ENCODE data around the gene HOXA6.

Gene HOXA6

DNA sequence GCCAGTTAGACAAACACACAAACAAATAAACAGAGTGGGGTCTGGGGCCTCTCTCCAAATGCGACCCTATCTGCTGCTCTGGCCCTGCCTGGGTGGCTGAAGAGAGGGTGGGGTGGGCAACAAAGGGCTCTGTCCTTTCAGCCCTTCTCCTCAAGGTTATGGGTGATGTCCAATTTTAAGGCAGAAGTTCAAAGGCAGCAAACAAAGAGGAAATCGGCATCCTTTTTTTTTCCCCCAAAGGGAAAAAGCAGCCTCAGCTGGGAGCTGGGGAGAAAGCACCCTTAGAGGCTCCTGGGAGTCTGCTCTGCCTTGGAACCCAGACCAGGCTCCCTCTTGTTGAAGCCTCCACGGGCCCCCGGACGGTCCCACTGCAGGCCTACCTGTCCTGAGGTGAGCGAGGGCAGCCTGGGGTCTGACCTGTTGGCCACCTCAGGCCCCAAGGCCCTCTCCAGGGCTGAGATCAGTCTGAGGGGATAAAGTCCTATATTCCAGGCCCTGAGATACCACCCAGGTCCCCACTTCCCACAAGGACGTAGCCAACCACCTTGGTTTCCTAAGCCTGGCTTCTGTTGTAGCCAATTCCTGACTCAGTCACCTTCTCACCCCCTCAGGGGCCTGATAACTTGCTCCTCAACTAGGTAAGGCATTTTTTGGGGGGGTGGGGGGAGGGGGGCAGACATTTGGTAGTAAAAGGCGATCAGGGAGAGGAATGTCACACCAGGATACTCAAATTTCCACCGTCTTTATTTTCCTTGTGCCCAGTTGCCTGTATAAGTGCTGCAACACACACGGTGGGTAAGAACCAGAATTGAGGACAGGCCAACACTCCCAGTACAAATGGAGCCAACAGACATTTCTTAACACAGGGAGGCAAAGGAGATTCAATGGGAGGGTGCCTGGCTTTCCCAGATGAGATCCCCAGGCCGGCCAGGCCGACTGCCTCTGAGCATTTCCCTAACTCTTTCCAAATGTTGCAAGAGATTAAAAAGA is 33.2 kb upstream of the HOXA6 start:
- Mint-ChIP-seq H3K4me3 (peak overlapping the region in 1 of 2 donors; percentile 50), H3K27me3 (peaks cover 57 to 93% of the 10 kb centered on the region in 2 donors), H3K36me3 (ENCODE audit: insufficient read depth) (peaks cover 36% of the 10 kb centered on the region), H3K4me1 (ENCODE audit: low read depth in 2 of 2) (peaks cover 16 to 21% of the 10 kb centered on the region in 2 donors), H3K9me3 (no peaks in the 10 kb centered on the region), H3K27ac (no peak overlapping the region)
- no peak for ATAC-seq (replicated peaks)
- no peak for DNase-seq

GRCh38 chr7:27179503-27180430 is 32.2 kb upstream of the HOXA6 start:
- Mint-ChIP-seq H3K27ac (no peak overlapping the region), H3K4me1 (ENCODE audit: low read depth in 2 of 2) (peaks cover 9 to 12% of the 10 kb centered on the region in 2 donors), H3K4me3 (peak overlapping the region in 1 of 2 donors; percentile 50), H3K27me3 (peaks cover 56 to 93% of the 10 kb centered on the region in 2 donors), H3K9me3 (no peaks in the 10 kb centered on the region), H3K36me3 (ENCODE audit: insufficient read depth) (peaks cover 28% of the 10 kb centered on the region)
- peak; percentile 82 for ATAC-seq (replicated peaks)
- DNase-seq, result peak; percentile 52 to 64 (median 57)

GRCh38 chr7:27179030-27179429 is 31.5 kb upstream of the HOXA6 start:
- H3K27ac Mint-ChIP-seq, result no peak overlapping the region
- peaks cover 21% of the 10 kb centered on the region for H3K36me3 Mint-ChIP-seq (ENCODE audit: insufficient read depth)
- peaks cover 7 to 11% of the 10 kb centered on the region in 2 donors for H3K4me1 Mint-ChIP-seq (ENCODE audit: low read depth in 2 of 2)
- no peak overlapping the region for H3K4me3 Mint-ChIP-seq
- no peak for DNase-seq
- ATAC-seq (replicated peaks), result no peak
- peaks cover 55 to 93% of the 10 kb centered on the region in 2 donors for H3K27me3 Mint-ChIP-seq
- H3K9me3 Mint-ChIP-seq, result no peaks in the 10 kb centered on the region

DNA sequence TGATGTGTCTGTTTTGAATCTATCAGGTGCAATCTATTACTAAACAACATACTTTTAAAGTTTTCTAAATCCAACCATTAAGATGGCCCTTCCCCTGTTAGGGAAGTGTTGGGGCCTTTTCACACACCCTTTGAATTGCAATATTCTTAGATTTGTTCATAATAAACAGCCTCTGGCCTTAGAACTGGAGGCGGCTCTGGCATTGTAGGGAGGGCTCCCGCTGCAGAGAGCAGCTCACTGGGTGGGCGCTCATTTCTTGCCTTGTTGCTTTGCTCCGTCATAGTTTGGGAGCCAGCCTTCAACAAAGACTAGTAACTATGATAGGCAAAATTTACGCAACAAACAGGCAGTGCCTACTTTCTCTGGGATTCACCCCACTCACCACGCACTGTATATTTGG is 30.8 kb upstream of the HOXA6 start:
- Mint-ChIP-seq H3K9me3 (no peaks in the 10 kb centered on the region), H3K4me3 (no peak overlapping the region), H3K36me3 (ENCODE audit: insufficient read depth) (peaks cover 14% of the 10 kb centered on the region), H3K27ac (no peak overlapping the region), H3K27me3 (peaks cover 55 to 90% of the 10 kb centered on the region in 2 donors), H3K4me1 (ENCODE audit: low read depth in 2 of 2) (peaks cover 5 to 7% of the 10 kb centered on the region in 2 donors)
- ATAC-seq (replicated peaks), result no peak
- DNase-seq, result no peak

- Mint-ChIP-seq H3K27me3 (peaks cover 53 to 85% of the 10 kb centered on the region in 2 donors), H3K4me3 (no peak overlapping the region), H3K4me1 (ENCODE audit: low read depth in 2 of 2) (peaks cover 5 to 7% of the 10 kb centered on the region in 2 donors), H3K36me3 (ENCODE audit: insufficient read depth) (peaks cover 9% of the 10 kb centered on the region), H3K9me3 (no peaks in the 10 kb centered on the region), H3K27ac (no peak overlapping the region)
- ATAC-seq (replicated peaks) (no peak), DNase-seq (no peak)
Measured at GRCh38 chr7:27177795-27178320, 30.3 kb upstream of the HOXA6 start.

DNA sequence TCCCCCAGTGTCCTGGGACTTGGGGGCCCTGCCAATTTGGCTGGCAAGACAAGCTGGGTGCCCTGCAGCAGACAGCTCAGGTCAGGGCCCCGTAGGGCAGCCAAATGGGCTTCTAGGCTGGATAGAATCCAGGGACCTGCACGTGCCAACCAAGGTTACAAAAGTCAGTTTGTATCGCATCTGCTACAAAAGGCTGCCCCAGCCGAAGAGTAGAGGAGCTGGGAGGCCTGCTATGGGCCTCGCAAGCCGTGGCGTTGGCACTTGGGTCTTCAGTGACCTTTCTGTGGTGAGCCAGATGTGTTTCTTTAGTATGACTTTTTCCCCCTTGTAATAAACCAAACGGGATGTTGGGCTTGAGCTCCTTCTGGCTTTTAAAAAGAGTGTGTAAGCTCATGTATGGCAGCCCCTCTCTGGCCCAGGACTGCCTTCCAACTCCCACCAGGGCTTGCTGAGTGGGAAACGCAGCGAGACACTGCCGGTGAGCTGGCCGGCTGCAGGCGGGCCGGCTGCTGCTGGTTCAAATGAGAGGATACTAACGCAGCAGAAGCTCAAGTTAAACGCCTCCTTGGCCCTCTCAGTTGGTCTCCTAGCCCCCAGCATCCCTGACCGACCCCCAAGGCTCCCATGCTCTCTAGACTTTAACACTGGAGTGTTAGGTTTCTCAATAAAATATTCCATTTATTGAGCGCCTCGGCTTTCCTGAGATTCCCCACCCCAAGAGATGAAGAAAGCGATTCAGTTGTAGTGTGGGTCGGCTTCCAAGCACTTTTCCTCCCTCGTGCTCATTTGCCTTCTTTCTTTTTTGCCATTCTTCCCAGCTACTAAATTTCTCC is 29.6 kb upstream of the HOXA6 start:
- no peak overlapping the region for H3K27ac Mint-ChIP-seq
- H3K27me3 Mint-ChIP-seq, result peaks cover 51 to 85% of the 10 kb centered on the region in 2 donors
- peaks cover 12% of the 10 kb centered on the region for H3K36me3 Mint-ChIP-seq (ENCODE audit: insufficient read depth)
- H3K9me3 Mint-ChIP-seq, result no peaks in the 10 kb centered on the region
- peaks cover 8 to 12% of the 10 kb centered on the region in 2 donors for H3K4me1 Mint-ChIP-seq (ENCODE audit: low read depth in 2 of 2)
- H3K4me3 Mint-ChIP-seq, result no peak overlapping the region
- DNase-seq (no peak), ATAC-seq (replicated peaks) (no peak)

DNA sequence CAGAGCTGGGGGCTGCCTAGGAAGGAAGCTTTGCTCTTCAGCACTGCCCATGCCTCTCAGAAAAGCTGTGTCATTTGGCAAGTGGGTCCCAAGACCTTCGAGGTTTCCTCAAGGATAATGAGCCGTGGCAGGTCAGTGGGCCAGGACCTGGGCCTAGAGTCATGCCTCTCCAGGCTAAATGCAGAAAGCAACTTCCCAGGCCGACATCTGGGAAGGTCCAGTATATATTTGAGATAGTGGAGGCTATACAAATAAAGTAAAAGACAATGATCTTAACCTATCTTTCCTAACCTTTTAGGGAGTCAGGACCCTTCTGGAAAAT is 28.9 kb upstream of the HOXA6 start:
- Mint-ChIP-seq H3K27ac (no peak overlapping the region), H3K27me3 (peaks cover 58 to 89% of the 10 kb centered on the region in 2 donors), H3K4me3 (no peak overlapping the region), H3K9me3 (no peaks in the 10 kb centered on the region), H3K36me3 (ENCODE audit: insufficient read depth) (peaks cover 19% of the 10 kb centered on the region), H3K4me1 (ENCODE audit: low read depth in 2 of 2) (peaks cover 14 to 19% of the 10 kb centered on the region in 2 donors)
- DNase-seq (no peak), ATAC-seq (replicated peaks) (no peak)

GRCh38 chr7:27175626-27176523 is 28.3 kb upstream of the HOXA6 start:
- Mint-ChIP-seq H3K4me3 (no peak overlapping the region), H3K36me3 (ENCODE audit: insufficient read depth) (peaks cover 21% of the 10 kb centered on the region), H3K27ac (no peak overlapping the region), H3K9me3 (no peaks in the 10 kb centered on the region), H3K4me1 (ENCODE audit: low read depth in 2 of 2) (peaks cover 14 to 20% of the 10 kb centered on the region in 2 donors), H3K27me3 (peaks cover 64 to 91% of the 10 kb centered on the region in 2 donors)
- DNase-seq, result no peak
- no peak for ATAC-seq (replicated peaks)

GRCh38 chr7:27174874-27175625 is 27.5 kb upstream of the HOXA6 start:
- ATAC-seq (replicated peaks) (no peak), DNase-seq (no peak)
- no peak overlapping the region for H3K27ac Mint-ChIP-seq
- peaks cover 21% of the 10 kb centered on the region for H3K36me3 Mint-ChIP-seq (ENCODE audit: insufficient read depth)
- H3K27me3 Mint-ChIP-seq, result peaks cover 67 to 91% of the 10 kb centered on the region in 2 donors
- H3K4me3 Mint-ChIP-seq, result peak overlapping the region; percentile 63 to 77
- peaks cover 12 to 24% of the 10 kb centered on the region in 2 donors for H3K4me1 Mint-ChIP-seq (ENCODE audit: low read depth in 2 of 2)
- H3K9me3 Mint-ChIP-seq, result no peaks in the 10 kb centered on the region

GRCh38 chr7:27173956-27174873 is 26.6 kb upstream of the HOXA6 start, which contains the start of gene HOXA10:
Gene HOXA10 (minus strand): TSS chr7:27174320. CDS start chr7:27174306, 14 bp downstream.
- H3K4me3 Mint-ChIP-seq, result peak within 1 kb of the TSS; percentile 76 to 77
- no peak for ATAC-seq (replicated peaks)
- no peak within 1 kb of the TSS for H3K27ac Mint-ChIP-seq

More at GRCh38 chr7:27173956-27174873, 26.6 kb upstream of the HOXA6 start, which contains the start of gene HOXA10:
- Mint-ChIP-seq H3K27me3 (peaks cover 67 to 91% of the 10 kb centered on the region in 2 donors), H3K9me3 (no peaks in the 10 kb centered on the region), H3K36me3 (ENCODE audit: insufficient read depth) (peaks cover 19% of the 10 kb centered on the region), H3K4me1 (ENCODE audit: low read depth in 2 of 2) (peaks cover 14 to 20% of the 10 kb centered on the region in 2 donors)
- no peak for DNase-seq

All from effector memory CD8-positive, alpha-beta T cell (primary cell).